WTC11 (cell line): Measurements from ENCODE around the gene VPREB3.

Experiments
- TF ChIP-seq, protein P1 (sequence below): fragments of 200-600 bp; IDR thresholded peaks from 2 replicates; pipeline ENCODE4 v1.8.0; 2022; ENCODE audit warnings: antibody characterized with exemption
- TF ChIP-seq, protein P2 (sequence below): sonication (generic); formaldehyde crosslinking; IDR thresholded peaks from 2 replicates; pipeline ENCODE4 v1.8.0; 2022; ENCODE audit warnings: mild to moderate bottlenecking, missing genetic modification reagents

DNA sequence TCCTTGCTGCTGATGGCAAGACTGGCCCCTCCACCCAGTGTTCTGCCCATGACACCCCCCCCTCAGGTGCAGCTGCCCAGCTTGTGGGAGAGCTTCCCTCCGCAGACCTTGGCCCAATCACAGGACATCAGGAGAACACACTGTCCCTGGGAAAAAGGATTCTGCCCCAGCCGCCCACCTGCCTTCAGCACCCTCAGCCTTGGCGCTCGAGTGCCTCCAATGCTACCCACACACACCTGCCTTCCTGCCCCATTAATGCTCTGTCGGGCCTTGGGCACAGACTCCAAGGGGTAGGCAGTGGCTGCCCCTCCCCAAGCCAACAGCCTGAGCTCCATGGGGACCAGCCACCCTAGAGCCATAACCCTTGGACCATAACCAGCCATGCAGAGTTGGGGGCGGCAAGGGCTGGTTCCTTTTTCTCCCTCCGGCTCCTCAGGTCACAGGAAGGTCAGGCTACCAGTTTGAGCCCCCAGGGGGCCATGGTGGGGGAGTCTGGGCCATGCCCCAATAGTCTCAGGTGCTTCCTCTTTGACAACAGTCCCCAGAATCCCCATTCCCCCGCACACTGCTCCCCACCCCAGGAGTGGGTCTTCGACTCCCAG is 2.0 kb downstream of the VPREB3 start:
- TF ChIP-seq, protein P1, sequence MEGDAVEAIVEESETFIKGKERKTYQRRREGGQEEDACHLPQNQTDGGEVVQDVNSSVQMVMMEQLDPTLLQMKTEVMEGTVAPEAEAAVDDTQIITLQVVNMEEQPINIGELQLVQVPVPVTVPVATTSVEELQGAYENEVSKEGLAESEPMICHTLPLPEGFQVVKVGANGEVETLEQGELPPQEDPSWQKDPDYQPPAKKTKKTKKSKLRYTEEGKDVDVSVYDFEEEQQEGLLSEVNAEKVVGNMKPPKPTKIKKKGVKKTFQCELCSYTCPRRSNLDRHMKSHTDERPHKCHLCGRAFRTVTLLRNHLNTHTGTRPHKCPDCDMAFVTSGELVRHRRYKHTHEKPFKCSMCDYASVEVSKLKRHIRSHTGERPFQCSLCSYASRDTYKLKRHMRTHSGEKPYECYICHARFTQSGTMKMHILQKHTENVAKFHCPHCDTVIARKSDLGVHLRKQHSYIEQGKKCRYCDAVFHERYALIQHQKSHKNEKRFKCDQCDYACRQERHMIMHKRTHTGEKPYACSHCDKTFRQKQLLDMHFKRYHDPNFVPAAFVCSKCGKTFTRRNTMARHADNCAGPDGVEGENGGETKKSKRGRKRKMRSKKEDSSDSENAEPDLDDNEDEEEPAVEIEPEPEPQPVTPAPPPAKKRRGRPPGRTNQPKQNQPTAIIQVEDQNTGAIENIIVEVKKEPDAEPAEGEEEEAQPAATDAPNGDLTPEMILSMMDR = no peak
- TF ChIP-seq, protein P2, sequence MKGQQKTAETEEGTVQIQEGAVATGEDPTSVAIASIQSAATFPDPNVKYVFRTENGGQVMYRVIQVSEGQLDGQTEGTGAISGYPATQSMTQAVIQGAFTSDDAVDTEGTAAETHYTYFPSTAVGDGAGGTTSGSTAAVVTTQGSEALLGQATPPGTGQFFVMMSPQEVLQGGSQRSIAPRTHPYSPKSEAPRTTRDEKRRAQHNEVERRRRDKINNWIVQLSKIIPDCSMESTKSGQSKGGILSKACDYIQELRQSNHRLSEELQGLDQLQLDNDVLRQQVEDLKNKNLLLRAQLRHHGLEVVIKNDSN (CRISPR knock-in tag) = no peak
